ENCODE results near the gene TBL3. TPM values are rescaled to one million over a fixed set of nuclear protein-coding genes. Genes with fewer than 3 reads are reported as not detected.
"Not testable (repeated sequence)": the region's sequence is repeated elsewhere in the genome, so short reads cannot be mapped to it uniquely, and the experiment has no call there.

The TBL3 gene
- total and polyA plus RNA-seq, 3 donors from 2014 or later: 77.1 to 109 (median 83.4) TPM

DNA sequence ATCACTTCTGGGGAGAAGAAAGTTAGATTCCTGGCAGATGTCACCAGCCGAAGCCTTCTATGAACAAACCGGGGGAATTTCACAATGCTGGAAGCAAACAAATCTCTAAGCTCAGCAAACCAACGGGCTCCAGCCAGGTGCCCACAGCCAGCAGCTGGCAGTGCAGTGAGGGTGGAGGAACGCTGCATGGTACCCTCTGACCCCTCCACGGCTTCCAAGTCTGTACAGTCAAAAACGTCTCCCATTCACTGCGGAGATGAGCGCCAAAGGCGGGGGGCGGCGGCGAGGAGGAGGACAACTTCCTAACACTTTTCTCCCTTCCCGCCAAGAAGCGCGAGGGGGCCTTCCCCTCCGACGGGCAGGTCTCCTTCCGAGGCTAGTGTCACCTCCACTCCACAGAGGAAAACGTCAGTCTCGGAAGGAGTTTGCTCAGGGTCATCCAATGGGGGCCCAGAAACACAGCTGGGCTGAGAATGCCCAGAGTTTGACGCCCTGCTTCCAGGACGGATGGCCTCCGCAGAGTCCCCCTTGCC is 36.8 kb downstream of the TBL3 start:
- intact Hi-C loops (cut with DNase I; ENCODE audit: low total_unique reads): no loop called here
- Histone ChIP-seq H3K9me3 (no peaks in the 10 kb centered on the region), H3K27ac (peak overlapping the region in 1 of 2 donors; percentile 72), H3K4me3 (peak overlapping the region; percentile 80 to 83), H3K36me3 (ENCODE audit: low read depth, missing control alignments) (no peaks in the 10 kb centered on the region), H3K4me1 (peaks cover 44% of the 10 kb centered on the region), H3K27me3 (no peaks in the 10 kb centered on the region)
- DNase-seq: no peak
- TF ChIP-seq, protein P1, sequence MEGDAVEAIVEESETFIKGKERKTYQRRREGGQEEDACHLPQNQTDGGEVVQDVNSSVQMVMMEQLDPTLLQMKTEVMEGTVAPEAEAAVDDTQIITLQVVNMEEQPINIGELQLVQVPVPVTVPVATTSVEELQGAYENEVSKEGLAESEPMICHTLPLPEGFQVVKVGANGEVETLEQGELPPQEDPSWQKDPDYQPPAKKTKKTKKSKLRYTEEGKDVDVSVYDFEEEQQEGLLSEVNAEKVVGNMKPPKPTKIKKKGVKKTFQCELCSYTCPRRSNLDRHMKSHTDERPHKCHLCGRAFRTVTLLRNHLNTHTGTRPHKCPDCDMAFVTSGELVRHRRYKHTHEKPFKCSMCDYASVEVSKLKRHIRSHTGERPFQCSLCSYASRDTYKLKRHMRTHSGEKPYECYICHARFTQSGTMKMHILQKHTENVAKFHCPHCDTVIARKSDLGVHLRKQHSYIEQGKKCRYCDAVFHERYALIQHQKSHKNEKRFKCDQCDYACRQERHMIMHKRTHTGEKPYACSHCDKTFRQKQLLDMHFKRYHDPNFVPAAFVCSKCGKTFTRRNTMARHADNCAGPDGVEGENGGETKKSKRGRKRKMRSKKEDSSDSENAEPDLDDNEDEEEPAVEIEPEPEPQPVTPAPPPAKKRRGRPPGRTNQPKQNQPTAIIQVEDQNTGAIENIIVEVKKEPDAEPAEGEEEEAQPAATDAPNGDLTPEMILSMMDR (IDR thresholded peaks at IDR 0.05): no peak
- TF ChIP-seq POLR2A (IDR thresholded peaks at IDR 0.05): no peak
- 2 to 5% methylated on average over 17 to 23 of the region's 23 CpGs for WGBS, 2 donors

DNA sequence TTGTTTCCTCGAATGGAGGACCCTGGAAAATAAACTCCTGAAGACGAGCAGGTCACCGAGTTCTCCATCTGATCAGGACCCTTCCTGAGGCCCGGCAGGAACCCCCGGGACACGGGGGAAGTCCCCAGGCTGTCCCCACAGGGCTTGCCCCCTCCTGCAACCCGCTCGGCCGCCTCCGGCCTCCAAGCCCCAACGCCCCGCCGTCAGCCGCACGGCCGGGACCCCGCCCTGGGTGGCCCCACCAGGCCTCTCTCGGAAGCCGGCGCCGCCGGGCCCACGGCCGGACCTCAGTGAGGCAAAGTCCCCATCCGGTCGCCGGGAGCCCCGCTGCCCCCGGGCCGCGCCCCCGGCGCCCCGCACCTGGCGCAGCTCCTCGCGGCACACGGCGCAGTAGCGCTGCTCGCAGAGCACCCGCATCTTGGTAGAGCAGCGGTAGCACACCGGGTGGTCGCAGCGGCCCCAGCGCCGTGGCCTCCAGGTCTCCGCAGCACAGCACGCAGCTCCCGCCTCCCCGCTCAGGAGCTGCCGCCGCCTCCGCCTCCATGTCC is 37.4 kb downstream of the TBL3 start:
- Histone ChIP-seq H3K36me3 (ENCODE audit: low read depth, missing control alignments) (no peaks in the 10 kb centered on the region), H3K4me3 (peak overlapping the region; percentile 80 to 83), H3K9me3 (no peaks in the 10 kb centered on the region), H3K27me3 (no peaks in the 10 kb centered on the region), H3K4me1 (peaks cover 39% of the 10 kb centered on the region), H3K27ac (peak overlapping the region in 1 of 2 donors; percentile 72)
- no peak for DNase-seq
- intact Hi-C loops (cut with DNase I; ENCODE audit: low total_unique reads): no loop called here
- 2% methylated on average over 32 of the region's 55 CpGs; no CpG with 5 or more reads in 1 of the 2 donors for WGBS, 2 donors
- TF ChIP-seq POLR2A (IDR thresholded peaks at IDR 0.05): no peak

DNA sequence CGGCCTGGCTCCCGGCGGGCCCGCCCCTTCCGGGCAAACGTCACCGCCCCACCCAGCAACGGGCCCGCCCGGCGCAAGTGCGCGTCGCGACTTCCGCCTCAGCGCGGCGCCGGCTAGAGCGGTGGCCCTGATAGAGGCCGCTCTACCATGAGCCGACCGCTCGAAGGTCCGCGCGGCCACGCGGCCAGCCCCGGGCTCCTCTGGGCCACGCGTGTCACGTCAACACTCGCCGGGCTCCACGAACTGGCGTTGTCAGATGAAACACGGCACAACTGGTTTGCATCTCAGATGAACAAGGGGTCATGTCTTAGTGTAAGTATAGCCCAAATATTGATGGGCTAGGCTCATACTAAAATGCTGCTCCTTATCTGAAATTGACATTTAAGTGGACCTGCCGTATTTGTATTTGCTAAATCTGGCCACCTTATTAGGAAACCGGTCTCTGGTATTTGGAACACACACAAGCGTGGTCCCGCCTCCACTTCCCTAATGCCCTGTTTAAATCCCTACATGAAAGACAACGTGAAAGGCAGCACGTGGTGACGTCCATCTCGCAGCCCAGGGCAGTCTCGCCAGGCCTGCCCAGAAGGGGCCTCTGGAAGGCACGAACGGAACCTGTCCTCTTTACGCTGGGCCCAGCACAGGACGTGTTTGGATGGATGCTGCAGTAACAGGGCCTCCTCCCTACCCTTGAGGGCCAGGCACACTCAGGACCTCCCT is 38.1 kb downstream of the TBL3 start, which contains the start of gene ZNF598:
ZNF598 (minus strand) TSS at position 31 of the 720 bp plus-strand sequence.
- Histone ChIP-seq H3K36me3 (ENCODE audit: low read depth, missing control alignments) (no peaks in the 10 kb centered on the region), H3K4me1 (peaks cover 32% of the 10 kb centered on the region), H3K4me3 (peak within 1 kb of the TSS; percentile 80 to 83), H3K9me3 (no peaks in the 10 kb centered on the region), H3K27ac (peak within 1 kb of the TSS; percentile 51 to 86), H3K27me3 (no peaks in the 10 kb centered on the region)
- 2% methylated on average over 21 to 49 of the region's 52 CpGs for WGBS, 2 donors
- TF ChIP-seq, protein P1 (IDR thresholded peaks at IDR 0.05): no peak
- peak; percentile 20 for TF ChIP-seq POLR2A (IDR thresholded peaks at IDR 0.05)
- intact Hi-C loops (cut with DNase I; ENCODE audit: low total_unique reads): no loop called here
- DNase-seq: peak; percentile 87

DNA sequence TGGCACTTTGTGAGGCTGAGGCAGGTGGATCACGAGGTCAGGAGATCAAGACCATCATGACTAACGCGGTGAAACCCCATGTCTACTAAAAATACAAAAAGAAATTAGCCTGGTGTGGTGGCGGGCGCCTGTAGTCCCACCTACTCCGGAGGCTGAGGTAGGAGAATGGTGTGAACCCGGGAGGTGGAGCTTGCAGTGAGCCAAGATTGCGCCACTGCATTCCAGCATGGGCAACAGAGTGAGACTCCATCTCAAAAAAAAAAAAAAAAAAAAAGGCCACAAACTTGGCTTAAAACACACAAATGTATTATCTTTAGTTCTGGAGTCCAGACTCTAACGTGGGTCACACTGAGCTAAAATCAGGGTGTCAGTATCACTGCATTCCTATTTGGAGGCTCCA is 39.9 kb downstream of the TBL3 start:
- H3K36me3 ChIP-seq (ENCODE audit: low read depth, missing control alignments); H3K27ac ChIP-seq; intact Hi-C loops (cut with DNase I; ENCODE audit: low total_unique reads); H3K9me3 ChIP-seq; H3K27me3 ChIP-seq; H3K4me3 ChIP-seq; DNase-seq: not testable (repeated sequence)
- WGBS, 2 donors: 84 to 89% methylated on average over 9 of the region's 9 CpGs
- peaks cover 27% of the 10 kb centered on the region for H3K4me1 ChIP-seq

DNA sequence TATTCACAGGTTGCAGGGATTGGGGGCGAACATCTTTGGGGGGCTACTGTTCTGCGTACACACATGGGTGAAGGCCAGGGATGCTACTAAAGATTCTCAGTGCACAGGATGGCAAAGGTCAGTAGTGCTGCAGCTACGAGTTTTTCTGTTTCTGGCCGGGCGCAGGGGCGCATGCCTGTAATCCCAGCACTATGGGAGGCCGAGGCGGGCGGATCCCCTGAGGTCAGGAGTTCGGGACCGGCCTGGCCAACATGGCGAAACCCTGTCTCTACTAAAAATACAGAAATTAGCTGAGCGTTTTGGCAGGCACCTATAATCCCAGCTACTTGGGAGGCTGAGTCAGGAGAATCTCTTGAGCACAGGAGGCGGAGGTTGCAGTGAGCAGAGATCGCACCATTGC is 41.7 kb downstream of the TBL3 start:
- TF ChIP-seq POLR2A (IDR thresholded peaks at IDR 0.05): no peak
- TF ChIP-seq, protein P1 (IDR thresholded peaks at IDR 0.05): no peak
- intact Hi-C loops (cut with DNase I; ENCODE audit: low total_unique reads): no loop called here

More for the DNA sequence above, 41.7 kb downstream of the TBL3 start:
- Histone ChIP-seq H3K4me3 (no peak overlapping the region), H3K27ac (no peak overlapping the region), H3K4me1 (peaks cover 12% of the 10 kb centered on the region), H3K27me3 (no peaks in the 10 kb centered on the region), H3K9me3 (no peaks in the 10 kb centered on the region), H3K36me3 (ENCODE audit: low read depth, missing control alignments) (no peaks in the 10 kb centered on the region)
- WGBS, 2 donors: 83 to 89% methylated on average over 13 to 15 of the region's 15 CpGs
- DNase-seq: no peak
